HepG2 (cell line): Measurements from ENCODE around the gene MTHFD2. TPM values are rescaled to one million over a fixed set of nuclear protein-coding genes. Genes with fewer than 3 reads are reported as not detected.

ENCODE experiments used
- NFE2 ChIP-seq: sonication (generic); formaldehyde crosslinking; IDR thresholded peaks from 2 replicates; pipeline ENCODE4 v1.4.0; 2020; ENCODE audit warnings: missing genetic modification reagents
- UBTF ChIP-seq: sonication (generic); formaldehyde crosslinking; IDR thresholded peaks from 2 replicates; pipeline ENCODE4 v1.4.0; 2020; ENCODE audit warnings: mild to moderate bottlenecking, missing genetic modification reagents
- ZNF101 ChIP-seq: sonication (generic); formaldehyde crosslinking; IDR thresholded peaks from 2 replicates; pipeline ENCODE4 v1.4.0; 2020; ENCODE audit warnings: mild to moderate bottlenecking, low read depth, missing genetic modification reagents, borderline replicate concordance
- ZNF530 ChIP-seq: sonication (generic); formaldehyde crosslinking; IDR thresholded peaks from 2 replicates; pipeline ENCODE4 v1.5.0; 2020; ENCODE audit warnings: low read depth, mild to moderate bottlenecking, missing genetic modification reagents
- ZNF720 ChIP-seq: sonication (generic); formaldehyde crosslinking; IDR thresholded peaks from 2 replicates; pipeline ENCODE4 v1.4.0; 2020; ENCODE audit warnings: missing genetic modification reagents
- polyA plus RNA-seq, 8 experiments: library from polyadenylated mRNA; depleted of rRNA in 3 of 8; stranded (reverse) in 7 of 8; unstranded in 1 of 8; fragments of >200 nt; fragmentation: Illumina TruSeq in 4 of 8; extraction: Trizol in 4 of 8; gene quantifications; 2 replicates each; pipeline versions ENCODE4 v1.2.1 to v1.2.3, GENCODE V29; 2011 to 2016; ENCODE audit warnings: low read depth in 4 of 8, missing spikeins in 1 of 8, mixed read lengths in 1 of 8; ENCODE audit not compliant: insufficient read depth in 1 of 8
- total RNA-seq, 5 experiments: library from RNA; depleted of rRNA; stranded (reverse); fragments of >200 nt; fragmentation: Illumina TruSeq; extraction: Trizol; gene quantifications; 2 replicates each; pipeline ENCODE4 v1.2.3, GENCODE V29; 2016; ENCODE audit warnings: low read depth in 1 of 5
- TF ChIP-seq, protein P1 (sequence below): sonication (generic); formaldehyde crosslinking; IDR thresholded peaks from 2 replicates; pipeline ENCODE4 v1.4.0; 2020; ENCODE audit warnings: low read depth, missing genetic modification reagents

Gene MTHFD2
- total and polyA plus RNA-seq, 2 of the 13 experiments (the other 11 are each of a cell fraction or from before 2014, with no cell fraction given), result 188 to 269 TPM

DNA sequence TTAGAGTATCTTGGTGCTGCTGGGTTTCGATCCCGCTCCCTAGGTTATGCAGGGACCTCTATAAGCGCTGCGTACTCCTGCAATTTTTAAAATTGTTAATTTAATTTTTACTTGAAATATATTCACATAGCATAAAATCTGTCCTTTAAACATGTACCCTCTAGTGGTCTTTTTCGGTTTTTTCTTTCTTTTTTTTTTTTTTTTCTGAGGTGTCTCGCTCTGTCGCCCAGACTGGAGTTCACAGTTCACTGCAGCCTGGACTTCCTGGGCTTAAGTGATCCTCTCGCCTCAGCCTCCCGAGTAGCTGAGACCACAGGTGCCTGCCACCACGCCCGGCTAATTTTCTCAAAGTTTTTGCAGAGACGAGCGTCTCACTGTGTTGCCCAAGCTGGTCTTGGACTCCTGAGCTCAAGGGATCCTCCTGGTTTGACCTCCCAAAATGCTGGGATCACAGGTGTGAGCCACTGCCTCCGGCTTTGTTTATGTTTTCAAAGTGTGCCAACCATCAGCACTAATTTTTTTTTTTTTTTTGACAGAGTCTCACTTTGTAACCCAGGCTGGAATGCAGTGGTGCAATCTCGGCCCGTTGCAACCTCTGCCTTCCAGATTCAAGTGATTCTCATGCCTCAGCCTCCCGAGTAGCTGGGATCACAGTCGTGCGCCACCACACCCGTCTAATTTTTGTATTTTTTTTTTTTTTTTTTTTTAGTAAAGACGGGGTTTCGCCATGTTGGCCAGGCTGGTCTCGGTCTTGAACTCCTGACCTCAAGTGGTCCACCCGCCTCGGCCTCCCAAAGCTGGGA is 19.2 kb upstream of the MTHFD2 start (continued):
- TF ChIP-seq, protein P1, sequence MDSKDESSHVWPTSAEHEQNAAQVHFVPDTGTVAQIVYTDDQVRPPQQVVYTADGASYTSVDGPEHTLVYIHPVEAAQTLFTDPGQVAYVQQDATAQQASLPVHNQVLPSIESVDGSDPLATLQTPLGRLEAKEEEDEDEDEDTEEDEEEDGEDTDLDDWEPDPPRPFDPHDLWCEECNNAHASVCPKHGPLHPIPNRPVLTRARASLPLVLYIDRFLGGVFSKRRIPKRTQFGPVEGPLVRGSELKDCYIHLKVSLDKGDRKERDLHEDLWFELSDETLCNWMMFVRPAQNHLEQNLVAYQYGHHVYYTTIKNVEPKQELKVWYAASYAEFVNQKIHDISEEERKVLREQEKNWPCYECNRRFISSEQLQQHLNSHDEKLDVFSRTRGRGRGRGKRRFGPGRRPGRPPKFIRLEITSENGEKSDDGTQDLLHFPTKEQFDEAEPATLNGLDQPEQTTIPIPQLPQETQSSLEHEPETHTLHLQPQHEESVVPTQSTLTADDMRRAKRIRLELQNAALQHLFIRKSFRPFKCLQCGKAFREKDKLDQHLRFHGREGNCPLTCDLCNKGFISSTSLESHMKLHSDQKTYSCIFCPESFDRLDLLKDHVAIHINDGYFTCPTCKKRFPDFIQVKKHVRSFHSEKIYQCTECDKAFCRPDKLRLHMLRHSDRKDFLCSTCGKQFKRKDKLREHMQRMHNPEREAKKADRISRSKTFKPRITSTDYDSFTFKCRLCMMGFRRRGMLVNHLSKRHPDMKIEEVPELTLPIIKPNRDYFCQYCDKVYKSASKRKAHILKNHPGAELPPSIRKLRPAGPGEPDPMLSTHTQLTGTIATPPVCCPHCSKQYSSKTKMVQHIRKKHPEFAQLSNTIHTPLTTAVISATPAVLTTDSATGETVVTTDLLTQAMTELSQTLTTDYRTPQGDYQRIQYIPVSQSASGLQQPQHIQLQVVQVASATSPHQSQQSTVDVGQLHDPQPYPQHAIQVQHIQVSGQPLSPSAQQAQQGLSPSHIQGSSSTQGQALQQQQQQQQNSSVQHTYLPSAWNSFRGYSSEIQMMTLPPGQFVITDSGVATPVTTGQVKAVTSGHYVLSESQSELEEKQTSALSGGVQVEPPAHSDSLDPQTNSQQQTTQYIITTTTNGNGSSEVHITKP, result no peak
- TF ChIP-seq ZNF101 (CRISPR knock-in tag), result no peak
- TF ChIP-seq UBTF (CRISPR knock-in tag), result no peak
- TF ChIP-seq ZNF530 (CRISPR knock-in tag), result no peak
- no peak for TF ChIP-seq NFE2
- no peak for TF ChIP-seq ZNF720 (CRISPR knock-in tag)
